CD14-positive monocyte (primary cell): Measurements from ENCODE around the gene TRAF3. TPM values are rescaled to one million over a fixed set of nuclear protein-coding genes. Genes with fewer than 3 reads are reported as not detected.

Source experiments
- DNase-seq, 3 donors: peaks; one replicate each; pipeline ENCODE4 v3.0.0-alpha.2; 2011 to 2022
- H2AFZ ChIP-seq: 2 replicates; pipeline ENCODE4 v1.6.0; 2012; ENCODE audit warnings: mild to moderate bottlenecking, low read depth, low read length, inconsistent platforms; ENCODE audit not compliant: insufficient read depth, poor library complexity, severe bottlenecking
- H3K27ac ChIP-seq, 2 donors: 1 replicate in 1 of 2; 2 replicates in 1 of 2; pipeline ENCODE4 v1.5.1; 2012 to 2013; ENCODE audit warnings: low read length in 2 of 2, control low read depth in 1 of 2, inconsistent platforms in 1 of 2, low read depth in 1 of 2, mild to moderate bottlenecking in 1 of 2
- H3K27me3 ChIP-seq, 2 donors: one replicate each; pipeline versions ENCODE4 v1.6.0 to v1.6.1; 2011 to 2013; ENCODE audit warnings: low read length in 2 of 2; ENCODE audit not compliant: control insufficient read depth in 2 of 2, insufficient read depth in 2 of 2
- H3K36me3 ChIP-seq, 2 donors: replicated peaks in 1 of 2; 1 replicate in 1 of 2; 2 replicates in 1 of 2; pipeline versions ENCODE4 v1.5.1 to v1.6.1; 2012 to 2013; ENCODE audit warnings: low read length in 2 of 2, control low read depth in 1 of 2, inconsistent platforms in 1 of 2, mild to moderate bottlenecking in 1 of 2; ENCODE audit not compliant: insufficient read depth in 2 of 2, control insufficient read depth in 1 of 2
- H3K4me1 ChIP-seq, 2 donors: 1 replicate in 1 of 2; 2 replicates in 1 of 2; pipeline versions ENCODE4 v1.5.1 to v1.6.1; 2012 to 2013; ENCODE audit warnings: low read length in 2 of 2, control low read depth in 1 of 2, inconsistent platforms in 1 of 2, mild to moderate bottlenecking in 1 of 2, moderate library complexity in 1 of 2; ENCODE audit not compliant: insufficient read depth in 2 of 2, control insufficient read depth in 1 of 2
- H3K4me2 ChIP-seq: replicated peaks from 2 replicates; pipeline ENCODE3; 2012; ENCODE audit warnings: low read length, moderate library complexity, mild to moderate bottlenecking; ENCODE audit not compliant: poor library complexity, severe bottlenecking; ENCODE audit errors: extremely low read depth
- H3K4me3 ChIP-seq, 3 experiments: fragments of 200-600 bp in 1 of 3; sonication (generic) in 1 of 3; replicated peaks in 1 of 3; 1 replicate in 2 of 3; 2 replicates in 1 of 3; pipeline ENCODE4 v1.5.1; 2011 to 2013; ENCODE audit warnings: low read length in 3 of 3, mild to moderate bottlenecking in 3 of 3, control low read depth in 2 of 3, low read depth in 2 of 3, inconsistent platforms in 1 of 3, moderate library complexity in 1 of 3
- H3K79me2 ChIP-seq: 2 replicates; pipeline ENCODE4 v1.6.0; 2012; ENCODE audit warnings: mild to moderate bottlenecking, control low read depth, inconsistent platforms, low read length, moderate library complexity; ENCODE audit not compliant: insufficient read depth
- H3K9ac ChIP-seq: 2 replicates; pipeline ENCODE4 v1.6.0; 2017; ENCODE audit warnings: low read length, mild to moderate bottlenecking; ENCODE audit not compliant: insufficient read depth, poor library complexity, severe bottlenecking
- H3K9me3 ChIP-seq, 2 donors: replicated peaks in 1 of 2; 1 replicate in 1 of 2; 2 replicates in 1 of 2; pipeline versions ENCODE4 v1.5.1 to v1.6.1; 2012 to 2013; ENCODE audit warnings: low read length in 2 of 2, control low read depth in 1 of 2; ENCODE audit not compliant: control insufficient read depth in 1 of 2, insufficient read depth in 1 of 2
- H4K20me1 ChIP-seq: 2 replicates; pipeline ENCODE4 v1.6.0; 2012; ENCODE audit warnings: mild to moderate bottlenecking, low read length, control low read depth, moderate library complexity; ENCODE audit not compliant: insufficient read depth
- H3K27ac Mint-ChIP-seq, 7 donors: one replicate each; pipeline ENCODE4 v1.8.0; 2020; ENCODE audit warnings: mild to moderate bottlenecking in 7 of 7, mixed read lengths in 7 of 7, moderate library complexity in 6 of 7, inconsistent platforms in 2 of 7
- H3K27me3 Mint-ChIP-seq, 3 donors: one replicate each; pipeline ENCODE4 v1.8.0; 2021 to 2022; ENCODE audit warnings: low read depth in 3 of 3, mild to moderate bottlenecking in 3 of 3, mixed read lengths in 3 of 3, moderate library complexity in 3 of 3, inconsistent platforms in 1 of 3
- H3K36me3 Mint-ChIP-seq, 2 donors: one replicate each; pipeline ENCODE4 v1.8.0; 2020; ENCODE audit warnings: mixed read lengths in 2 of 2, inconsistent platforms in 1 of 2, mild to moderate bottlenecking in 1 of 2
- H3K4me1 Mint-ChIP-seq: one replicate; pipeline ENCODE4 v1.8.0; 2020; ENCODE audit warnings: mild to moderate bottlenecking, mixed read lengths
- H3K4me3 Mint-ChIP-seq, 2 donors: one replicate each; pipeline ENCODE4 v1.8.0; 2020; ENCODE audit warnings: mild to moderate bottlenecking in 2 of 2, mixed read lengths in 2 of 2, moderate library complexity in 1 of 2
- H3K9me3 Mint-ChIP-seq, 7 donors: one replicate each; pipeline ENCODE4 v1.8.0; 2020 to 2022; ENCODE audit warnings: mixed read lengths in 7 of 7, mild to moderate bottlenecking in 6 of 7, moderate library complexity in 6 of 7, inconsistent platforms in 2 of 7
- WGBS: methylation state at CpG from one replicate; pipeline ENCODE4 v1.1.5; 2013; ENCODE audit warnings: missing lambda C conversion rate; ENCODE audit not compliant: insufficient coverage; 5-methylcytosine and 5-hydroxymethylcytosine counted together
- intact Hi-C, 2 donors: fragments of 100-400 bp; cut with micrococcal nuclease; formaldehyde crosslinking; loops; one replicate each; pipeline versions ENCODE4 v1.15.0 to v1.15.1; 2023
- polyA plus RNA-seq, 3 donors: library from polyadenylated mRNA; depleted of rRNA in 1 of 3; unstranded in 2 of 3; stranded (reverse) in 1 of 3; fragments of 300-500 nt in 2 of 3; fragments of >200 nt in 1 of 3; fragmentation: Illumina TruSeq in 2 of 3; gene quantifications; 1 replicate in 2 of 3; 2 replicates in 1 of 3; pipeline ENCODE4 v1.2.3, GENCODE V29; 2012 to 2021
- TF ChIP-seq, protein P1 (sequence below): fragments of 200-600 bp; IDR thresholded peaks from one replicate; pipeline ENCODE4 v1.8.0; 2022; ENCODE audit warnings: antibody characterized with exemption, mild to moderate bottlenecking

Gene TRAF3
- polyA plus RNA-seq, 3 donors = 12.0 to 37.6 (median 17.3) TPM

- 98% methylated on average over 5 of the region's 11 CpGs for WGBS
- Mint-ChIP-seq H3K27me3 (peaks cover 0 to 2% (median 0%) of the 10 kb centered on the region in 3 donors), H3K27ac (peak overlapping the region in 1 of 7 donors; percentile 43), H3K36me3 (peaks cover 32 to 52% of the 10 kb centered on the region in 2 donors), H3K9me3 (peaks cover 10 to 39% (median 34%) of the 10 kb centered on the region in 7 donors), H3K4me3 (no peak overlapping the region), H3K4me1 (no peaks in the 10 kb centered on the region)
- TF ChIP-seq, protein P1, sequence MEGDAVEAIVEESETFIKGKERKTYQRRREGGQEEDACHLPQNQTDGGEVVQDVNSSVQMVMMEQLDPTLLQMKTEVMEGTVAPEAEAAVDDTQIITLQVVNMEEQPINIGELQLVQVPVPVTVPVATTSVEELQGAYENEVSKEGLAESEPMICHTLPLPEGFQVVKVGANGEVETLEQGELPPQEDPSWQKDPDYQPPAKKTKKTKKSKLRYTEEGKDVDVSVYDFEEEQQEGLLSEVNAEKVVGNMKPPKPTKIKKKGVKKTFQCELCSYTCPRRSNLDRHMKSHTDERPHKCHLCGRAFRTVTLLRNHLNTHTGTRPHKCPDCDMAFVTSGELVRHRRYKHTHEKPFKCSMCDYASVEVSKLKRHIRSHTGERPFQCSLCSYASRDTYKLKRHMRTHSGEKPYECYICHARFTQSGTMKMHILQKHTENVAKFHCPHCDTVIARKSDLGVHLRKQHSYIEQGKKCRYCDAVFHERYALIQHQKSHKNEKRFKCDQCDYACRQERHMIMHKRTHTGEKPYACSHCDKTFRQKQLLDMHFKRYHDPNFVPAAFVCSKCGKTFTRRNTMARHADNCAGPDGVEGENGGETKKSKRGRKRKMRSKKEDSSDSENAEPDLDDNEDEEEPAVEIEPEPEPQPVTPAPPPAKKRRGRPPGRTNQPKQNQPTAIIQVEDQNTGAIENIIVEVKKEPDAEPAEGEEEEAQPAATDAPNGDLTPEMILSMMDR = no peak
- DNase-seq = no peak
- Histone ChIP-seq H3K27ac (no peak overlapping the region), H3K27me3 (no peaks in the 10 kb centered on the region), H3K79me2 (no peaks in the 10 kb centered on the region), H3K9me3 (peaks cover 15 to 41% of the 10 kb centered on the region in 2 donors), H4K20me1 (peaks cover 19% of the 10 kb centered on the region), H3K36me3 (peaks cover 12 to 39% of the 10 kb centered on the region in 2 donors), H2AFZ (no peak overlapping the region), H3K9ac (no peak overlapping the region), H3K4me1 (no peaks in the 10 kb centered on the region), H3K4me3 (no peak overlapping the region), H3K4me2 (no peak overlapping the region)
- intact Hi-C loops = no loop called here
These were observed 38.7 kb upstream of the TRAF3 start for GRCh38 chr14:102738373-102739189.

DNA sequence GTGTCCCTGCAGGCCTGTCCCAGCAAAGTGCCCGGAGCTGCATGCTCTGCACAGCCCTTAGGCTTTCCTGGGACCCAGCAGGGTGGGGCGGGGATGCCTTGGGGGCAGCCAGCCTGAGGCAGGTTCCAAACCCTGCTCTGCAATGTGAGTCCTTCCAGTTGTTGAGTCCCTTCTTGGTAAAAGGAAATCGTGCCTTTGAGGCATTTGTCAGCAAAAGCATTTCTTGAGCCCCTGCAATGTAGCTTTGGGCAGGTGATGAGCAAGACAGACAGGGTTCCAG, 38.1 kb upstream of the TRAF3 start:
- WGBS = 98% methylated on average over 3 of the region's 3 CpGs
- H3K4me1 Mint-ChIP-seq = no peaks in the 10 kb centered on the region
- peaks cover 29 to 46% of the 10 kb centered on the region in 2 donors for H3K36me3 Mint-ChIP-seq
- no peak overlapping the region for H3K27ac Mint-ChIP-seq
- Histone ChIP-seq H3K9ac (no peak overlapping the region), H3K27ac (no peak overlapping the region), H3K4me1 (no peaks in the 10 kb centered on the region), H4K20me1 (peaks cover 15% of the 10 kb centered on the region), H3K9me3 (peaks cover 15 to 41% of the 10 kb centered on the region in 2 donors), H3K27me3 (no peaks in the 10 kb centered on the region), H3K4me2 (no peak overlapping the region), H3K4me3 (no peak overlapping the region), H3K79me2 (no peaks in the 10 kb centered on the region), H3K36me3 (peaks cover 10 to 34% of the 10 kb centered on the region in 2 donors), H2AFZ (no peak overlapping the region)
- no peak overlapping the region for H3K4me3 Mint-ChIP-seq
- peaks cover 10 to 39% (median 34%) of the 10 kb centered on the region in 7 donors for H3K9me3 Mint-ChIP-seq
- H3K27me3 Mint-ChIP-seq = peaks cover 0 to 2% (median 0%) of the 10 kb centered on the region in 3 donors
- DNase-seq = no peak
- TF ChIP-seq, protein P1 = no peak
- intact Hi-C loops = no loop called here
